Lung (tissue), 12 donors: ENCODE results near the gene GABRB1. TPM values are rescaled to one million over a fixed set of nuclear protein-coding genes. Genes with fewer than 3 reads are reported as not detected.

Experiments used
- ATAC-seq: fragments of 200-7000 bp; cut with Tn5 transposase; one replicate; pipeline ENCODE4 v1.9.1; 2020; ENCODE audit warnings: moderate number of reproducible peaks; ENCODE audit not compliant: insufficient read depth, low FRiP score
- DNase-seq, 3 donors: peaks; one replicate each; pipeline ENCODE4 v3.0.0-alpha.2; 2013 to 2017
- H3K27ac ChIP-seq, 2 donors: one replicate each; pipeline ENCODE4 v1.5.1; 2013; ENCODE audit warnings: mild to moderate bottlenecking in 2 of 2, moderate library complexity in 2 of 2, control low read depth in 1 of 2, inconsistent platforms in 1 of 2, low read depth in 1 of 2, low read length in 1 of 2
- H3K27me3 ChIP-seq, 3 donors: one replicate each; pipeline ENCODE4 v1.5.1; 2013; ENCODE audit warnings: low read length in 2 of 3; ENCODE audit not compliant: control insufficient read depth in 3 of 3, insufficient read depth in 3 of 3
- H3K36me3 ChIP-seq, 4 donors: one replicate each; pipeline ENCODE4 v1.5.1; 2013; ENCODE audit warnings: low read length in 4 of 4, mild to moderate bottlenecking in 1 of 4, moderate library complexity in 1 of 4; ENCODE audit not compliant: control insufficient read depth in 4 of 4, insufficient read depth in 4 of 4
- H3K4me1 ChIP-seq, 5 donors: one replicate each; pipeline ENCODE4 v1.5.1; 2013; ENCODE audit warnings: low read length in 5 of 5, mild to moderate bottlenecking in 2 of 5, moderate library complexity in 1 of 5; ENCODE audit not compliant: control insufficient read depth in 5 of 5, insufficient read depth in 5 of 5
- H3K4me3 ChIP-seq: one replicate; pipeline ENCODE4 v1.5.1; 2013; ENCODE audit warnings: mild to moderate bottlenecking, control low read depth, moderate library complexity
- H3K9ac ChIP-seq, 2 donors: one replicate each; pipeline ENCODE4 v1.5.1; 2013; ENCODE audit warnings: low read length in 2 of 2, control low read depth in 1 of 2; ENCODE audit not compliant: insufficient read depth in 1 of 2
- H3K9me3 ChIP-seq, 4 donors: one replicate each; pipeline ENCODE4 v1.5.1; 2013; ENCODE audit warnings: low read length in 3 of 4, mild to moderate bottlenecking in 1 of 4, moderate library complexity in 1 of 4; ENCODE audit not compliant: control insufficient read depth in 4 of 4, insufficient read depth in 3 of 4
- WGBS, 2 donors: extraction: QIAGEN DNeasy Blood & Tissue Kit; methylation state at CpG; one replicate each; pipeline ENCODE4 v1.1.7; 2013; 5-methylcytosine and 5-hydroxymethylcytosine counted together
- polyA plus RNA-seq, 2 donors: library from polyadenylated mRNA; stranded (reverse); fragments of 200-250 nt; gene quantifications; one replicate each; pipeline ENCODE4 v1.2.1, GENCODE V29; 2013
- total RNA-seq, 2 donors: library from RNA; depleted of rRNA in 1 of 2; stranded (reverse); fragments of >200 nt in 1 of 2; gene quantifications; one replicate each; pipeline ENCODE4 v1.2.1, GENCODE V29; 2014 to 2021
- TF ChIP-seq, protein P1 (sequence below): IDR thresholded peaks from 2 replicates; pipeline ENCODE4 v1.5.1; 2012; ENCODE audit warnings: mild to moderate bottlenecking; ENCODE audit errors: control extremely low read depth, extremely low read depth
- donor health status: control.
- donor health status: control.
- donor health status: Bipolar disorder and iron deficiency.
- donor health status: healthy.
- donor health status: DM: yes; HTN: yes; CAD: no.

The GABRB1 gene
- total and polyA plus RNA-seq, 4 donors, result 0.34 TPM; not detected in 3

DNA sequence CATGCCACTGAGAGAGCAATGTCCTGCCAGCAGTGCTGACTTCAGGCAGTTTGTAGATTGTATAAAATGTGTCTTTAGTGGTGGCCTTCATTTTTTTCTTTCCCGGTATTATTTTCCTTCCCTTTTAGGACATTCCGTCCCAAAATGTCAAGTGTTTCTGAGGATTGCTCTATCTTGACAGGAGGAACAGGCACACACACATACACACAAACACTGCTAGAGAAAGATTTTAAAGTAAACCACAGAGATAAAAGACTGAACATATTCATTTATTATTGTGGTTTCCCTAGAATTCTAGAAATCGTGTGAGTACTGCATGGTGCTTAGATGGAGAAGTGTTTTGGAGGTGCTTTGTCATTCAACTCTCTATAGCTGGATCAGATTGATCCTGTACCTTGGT lies 111.9 kb downstream of the GABRB1 start:
- no peaks in the 10 kb centered on the region for H3K27me3 ChIP-seq
- no peak overlapping the region for H3K27ac ChIP-seq
- peaks cover 0 to 5% (median 0%) of the 10 kb centered on the region in 5 donors for H3K4me1 ChIP-seq
- H3K9ac ChIP-seq, result no peak overlapping the region
- no peaks in the 10 kb centered on the region for H3K9me3 ChIP-seq
- no peaks in the 10 kb centered on the region for H3K36me3 ChIP-seq
- 63 to 70% methylated on average over 3 of the region's 3 CpGs for WGBS, 2 donors
- ATAC-seq (no peak), DNase-seq (no peak)
- H3K4me3 ChIP-seq, result no peak overlapping the region
- TF ChIP-seq, protein P1, sequence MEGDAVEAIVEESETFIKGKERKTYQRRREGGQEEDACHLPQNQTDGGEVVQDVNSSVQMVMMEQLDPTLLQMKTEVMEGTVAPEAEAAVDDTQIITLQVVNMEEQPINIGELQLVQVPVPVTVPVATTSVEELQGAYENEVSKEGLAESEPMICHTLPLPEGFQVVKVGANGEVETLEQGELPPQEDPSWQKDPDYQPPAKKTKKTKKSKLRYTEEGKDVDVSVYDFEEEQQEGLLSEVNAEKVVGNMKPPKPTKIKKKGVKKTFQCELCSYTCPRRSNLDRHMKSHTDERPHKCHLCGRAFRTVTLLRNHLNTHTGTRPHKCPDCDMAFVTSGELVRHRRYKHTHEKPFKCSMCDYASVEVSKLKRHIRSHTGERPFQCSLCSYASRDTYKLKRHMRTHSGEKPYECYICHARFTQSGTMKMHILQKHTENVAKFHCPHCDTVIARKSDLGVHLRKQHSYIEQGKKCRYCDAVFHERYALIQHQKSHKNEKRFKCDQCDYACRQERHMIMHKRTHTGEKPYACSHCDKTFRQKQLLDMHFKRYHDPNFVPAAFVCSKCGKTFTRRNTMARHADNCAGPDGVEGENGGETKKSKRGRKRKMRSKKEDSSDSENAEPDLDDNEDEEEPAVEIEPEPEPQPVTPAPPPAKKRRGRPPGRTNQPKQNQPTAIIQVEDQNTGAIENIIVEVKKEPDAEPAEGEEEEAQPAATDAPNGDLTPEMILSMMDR, result no peak

GRCh38 chr4:47145630-47146029 lies 114.3 kb downstream of the GABRB1 start:
- no peak for DNase-seq
- TF ChIP-seq, protein P1, result no peak

DNA sequence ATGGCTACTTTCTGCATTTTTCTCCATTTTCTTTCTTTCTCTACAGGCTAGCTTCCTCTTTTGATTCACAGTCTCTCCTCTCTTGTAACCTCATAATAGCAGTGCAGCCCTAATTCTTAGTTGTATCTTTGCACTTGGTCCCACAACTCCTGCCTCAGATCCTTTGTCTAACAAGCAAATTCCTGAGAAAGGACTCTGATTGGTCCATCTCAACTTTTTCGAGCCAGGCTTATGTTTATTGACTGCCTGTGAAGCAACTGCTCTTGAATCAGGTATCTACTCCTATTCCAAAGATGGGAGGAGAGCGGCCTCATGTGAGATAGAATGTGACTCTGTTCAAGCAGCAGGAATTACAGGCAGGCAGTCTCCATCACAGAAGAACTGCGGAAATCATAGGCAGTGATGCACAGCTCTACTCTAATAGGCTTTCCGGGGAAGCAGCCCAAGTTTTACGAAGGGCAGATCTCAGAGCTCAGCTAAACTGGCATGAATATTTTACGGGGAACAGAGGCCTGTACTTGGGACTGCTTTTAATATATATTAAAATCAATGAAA lies 123.5 kb downstream of the GABRB1 start:
- Histone ChIP-seq H3K4me1 (no peaks in the 10 kb centered on the region), H3K27me3 (no peaks in the 10 kb centered on the region), H3K27ac (no peak overlapping the region), H3K9me3 (no peaks in the 10 kb centered on the region), H3K36me3 (no peaks in the 10 kb centered on the region), H3K4me3 (no peak overlapping the region), H3K9ac (no peak overlapping the region)
- DNase-seq (no peak), ATAC-seq (no peak)
- WGBS, 2 donors, result 81 to 89% methylated on average over 6 of the region's 6 CpGs
- TF ChIP-seq, protein P1, result no peak

More at GRCh38 chr4:47145630-47146029, 114.3 kb downstream of the GABRB1 start:
- H3K27me3 ChIP-seq, result no peaks in the 10 kb centered on the region
- no peak overlapping the region for H3K27ac ChIP-seq
- 31 to 67% methylated on average over 4 of the region's 4 CpGs for WGBS, 2 donors
- H3K4me1 ChIP-seq, result peaks cover 0 to 5% (median 0%) of the 10 kb centered on the region in 5 donors
- no peak for ATAC-seq
- H3K9ac ChIP-seq, result no peak overlapping the region
- no peaks in the 10 kb centered on the region for H3K9me3 ChIP-seq
- H3K36me3 ChIP-seq, result no peaks in the 10 kb centered on the region
- no peak overlapping the region for H3K4me3 ChIP-seq

DNA sequence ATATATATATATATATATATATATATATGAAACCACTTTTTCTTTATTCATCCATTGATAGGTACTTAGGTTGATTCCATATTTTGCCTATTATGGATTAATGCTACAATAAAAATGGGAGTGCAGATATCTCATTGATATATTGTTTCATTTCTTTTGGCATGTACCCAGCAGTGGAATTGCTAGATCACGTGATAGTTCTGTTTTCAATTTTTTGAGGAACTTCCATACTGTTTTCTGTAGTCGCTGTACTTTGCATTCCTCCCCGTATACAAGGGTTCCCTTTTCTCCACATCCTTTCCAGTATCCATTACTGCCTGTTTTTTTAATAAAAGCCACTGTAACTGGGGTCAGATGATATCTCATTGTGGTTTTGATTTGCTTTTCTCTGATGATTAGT lies 124.6 kb downstream of the GABRB1 start:
- 31 to 62% methylated on average over 3 of the region's 3 CpGs for WGBS, 2 donors
- TF ChIP-seq, protein P1, result no peak
- no peak overlapping the region for H3K4me3 ChIP-seq

More for the DNA sequence above, 124.6 kb downstream of the GABRB1 start:
- Histone ChIP-seq H3K36me3 (no peaks in the 10 kb centered on the region), H3K27me3 (no peaks in the 10 kb centered on the region), H3K27ac (no peak overlapping the region), H3K9ac (no peak overlapping the region), H3K4me1 (no peaks in the 10 kb centered on the region), H3K9me3 (no peaks in the 10 kb centered on the region)
- DNase-seq (no peak), ATAC-seq (no peak)
